Activated effector memory CD4-positive, alpha-beta T cell treated with anti-CD3 and anti-CD28 coated beads, Interleukin-2, amount 50 U/mL, for 16 hours (primary cell): ENCODE results near the gene GASK1A.

Source experiments
- DNase-seq: peaks from one replicate; pipeline ENCODE4 v3.0.0-alpha.2; 2020

The GASK1A gene

GRCh38 chr3:42984701-42985100, 5.6 kb downstream of the GASK1A start:
- DNase-seq: no peak

- DNase-seq: no peak
Observed at GRCh38 chr3:42988097-42988496, 9.0 kb downstream of the GASK1A start.

GRCh38 chr3:42988566-42988965, 9.5 kb downstream of the GASK1A start:
- DNase-seq: no peak

- DNase-seq: no peak
Observed at GRCh38 chr3:42991341-42992315, 12.5 kb downstream of the GASK1A start.

- no peak for DNase-seq
Observed at GRCh38 chr3:42994595-42994994, 15.5 kb downstream of the GASK1A start.

- DNase-seq: no peak
Observed at GRCh38 chr3:42996021-42996420, 16.9 kb downstream of the GASK1A start.

- no peak for DNase-seq
Observed at GRCh38 chr3:42996633-42997075, 17.5 kb downstream of the GASK1A start.

- no peak for DNase-seq
Observed at GRCh38 chr3:42999212-42999611, 20.1 kb downstream of the GASK1A start.

GRCh38 chr3:42999632-43000031, 20.5 kb downstream of the GASK1A start:
- DNase-seq: no peak

GRCh38 chr3:43000387-43000786, 21.3 kb downstream of the GASK1A start:
- DNase-seq: no peak

GRCh38 chr3:43001094-43001553, 22.0 kb downstream of the GASK1A start:
- DNase-seq: no peak

GRCh38 chr3:43001556-43002121, 22.5 kb downstream of the GASK1A start:
- no peak for DNase-seq

GRCh38 chr3:43004282-43004681, 25.2 kb downstream of the GASK1A start:
- no peak for DNase-seq

- DNase-seq: no peak
Observed at GRCh38 chr3:43005253-43005652, 26.1 kb downstream of the GASK1A start.

GRCh38 chr3:43005981-43006380, 26.9 kb downstream of the GASK1A start:
- no peak for DNase-seq

- no peak for DNase-seq
Observed at GRCh38 chr3:43006825-43007224, 27.7 kb downstream of the GASK1A start.

GRCh38 chr3:43009547-43009946, 30.4 kb downstream of the GASK1A start:
- no peak for DNase-seq

GRCh38 chr3:43010638-43011037, 31.5 kb downstream of the GASK1A start:
- DNase-seq: no peak

- no peak for DNase-seq
Observed at GRCh38 chr3:43011638-43012037, 32.5 kb downstream of the GASK1A start.

- DNase-seq: no peak
Observed at GRCh38 chr3:43012174-43012573, 33.1 kb downstream of the GASK1A start.

GRCh38 chr3:43013256-43013655, 34.1 kb downstream of the GASK1A start:
- no peak for DNase-seq

- no peak for DNase-seq
Observed at GRCh38 chr3:43013743-43014155, 34.6 kb downstream of the GASK1A start.

GRCh38 chr3:43014241-43014640, 35.1 kb downstream of the GASK1A start:
- DNase-seq: no peak

- DNase-seq: no peak
Observed at GRCh38 chr3:43014956-43015355, 35.8 kb downstream of the GASK1A start.
